ENCODE results near the gene FAAP20.

- TF ChIP-seq ZNF274 (IDR thresholded peaks at IDR 0.05; ENCODE audit: low read depth, low read length): no peak
- no peak for TF ChIP-seq YY1 (IDR thresholded peaks at IDR 0.05; ENCODE audit: insufficient read depth, insufficient read length)
- no peak for TF ChIP-seq SUZ12 (IDR thresholded peaks at IDR 0.05; ENCODE audit: extremely low read depth, insufficient read depth, insufficient read length)
These were observed 22.6 kb downstream of the FAAP20 start for GRCh38 chr1:2172012-2172411.
